Endothelial cell of umbilical vein (primary cell): ENCODE measurements around the gene GRB2.
"Not testable (repeated sequence)": the region's sequence is repeated elsewhere in the genome, so short reads cannot be mapped to it uniquely, and the experiment has no call there.

Experiments
- CTCF ChIP-seq, 2 donors: IDR thresholded peaks; 1 replicate in 1 of 2; 2 replicates in 1 of 2; pipeline ENCODE4 v1.5.1; 2011; ENCODE audit warnings: low read length in 2 of 2, mild to moderate bottlenecking in 2 of 2, moderate library complexity in 2 of 2, control low read depth in 1 of 2, inconsistent platforms in 1 of 2, low read depth in 1 of 2; ENCODE audit not compliant: insufficient read depth in 1 of 2; ENCODE audit errors: extremely low read depth in 1 of 2
- EZH2 ChIP-seq: IDR thresholded peaks from 2 replicates; pipeline ENCODE4 v1.6.1; 2012; ENCODE audit warnings: borderline replicate concordance, low read depth, mild to moderate bottlenecking, moderate library complexity, low read length, inconsistent platforms; ENCODE audit not compliant: severe bottlenecking

- not testable (repeated sequence) for TF ChIP-seq CTCF (IDR thresholded peaks at IDR 0.05; ENCODE audit: extremely low read depth in 1 of 2, insufficient read depth in 1 of 2, low read depth in 1 of 2, low read length in 2 of 2); EZH2
These were observed 29.0 kb upstream of the GRB2 start for GRCh38 chr17:75434433-75434832.
